Superior temporal gyrus (tissue), 1 donor: ENCODE measurements around the gene MFSD8.
"Not testable (repeated sequence)": the region's sequence is repeated elsewhere in the genome, so short reads cannot be mapped to it uniquely, and the experiment has no call there.

ENCODE experiments used
- DNase-seq: peaks from one replicate; pipeline ENCODE4 v3.0.0-alpha.2; 2016; ENCODE audit errors: extremely low spot score

MFSD8 gene

GRCh38 chr4:127936974-127937373 lies 28.0 kb downstream of the MFSD8 start:
- DNase-seq, result no peak

- DNase-seq, result not testable (repeated sequence)
Observed at GRCh38 chr4:127931836-127932235, 33.1 kb downstream of the MFSD8 start.

- DNase-seq, result no peak
Observed at GRCh38 chr4:127930175-127930574, 34.8 kb downstream of the MFSD8 start.

- not testable (repeated sequence) for DNase-seq
Observed at GRCh38 chr4:127925720-127926119, 39.3 kb downstream of the MFSD8 start.

- DNase-seq, result no peak
Observed at GRCh38 chr4:127922226-127922625, 42.7 kb downstream of the MFSD8 start.

GRCh38 chr4:127920521-127920920 lies 44.5 kb downstream of the MFSD8 start:
- DNase-seq, result no peak

GRCh38 chr4:127917151-127917550 lies 47.8 kb downstream of the MFSD8 start:
- DNase-seq, result no peak

GRCh38 chr4:127916512-127916911 lies 48.5 kb downstream of the MFSD8 start:
- no peak for DNase-seq

- no peak for DNase-seq
Observed at GRCh38 chr4:127905029-127905428, 59.9 kb downstream of the MFSD8 start.

- not testable (repeated sequence) for DNase-seq
Observed at GRCh38 chr4:127899682-127900081, 65.3 kb downstream of the MFSD8 start.

GRCh38 chr4:127896528-127896927 lies 68.4 kb downstream of the MFSD8 start:
- no peak for DNase-seq

GRCh38 chr4:127896069-127896468 lies 68.9 kb downstream of the MFSD8 start:
- no peak for DNase-seq

- no peak for DNase-seq
Observed at GRCh38 chr4:127889903-127890302, 75.1 kb downstream of the MFSD8 start.

- no peak for DNase-seq
Observed at GRCh38 chr4:127888559-127888958, 76.4 kb downstream of the MFSD8 start.

- no peak for DNase-seq
Observed at GRCh38 chr4:127881563-127881864, 83.5 kb downstream of the MFSD8 start.

GRCh38 chr4:127880763-127881562 lies 84.0 kb downstream of the MFSD8 start, which contains the start of gene PLK4:
TSS of gene PLK4 (plus strand) at chr4:127880893. CDS start at chr4:127881135, 242 bp downstream.
- DNase-seq, result peak; percentile 96

GRCh38 chr4:127875791-127876190 lies 89.2 kb downstream of the MFSD8 start:
- no peak for DNase-seq

- DNase-seq, result no peak
Observed at GRCh38 chr4:127870688-127871087, 94.3 kb downstream of the MFSD8 start.

GRCh38 chr4:127870281-127870680 lies 94.7 kb downstream of the MFSD8 start:
- DNase-seq, result no peak

- no peak for DNase-seq
Observed at GRCh38 chr4:127868196-127868595, 96.8 kb downstream of the MFSD8 start.
